Hypothalamus (tissue), 51 donors: ENCODE data around the gene ATAD2B.

Source experiments
- DNase-seq, 51 donors: peaks; one replicate each; lab custom pipeline; 2025; lab: John Stamatoyannopoulos, UW

The ATAD2B gene

DNA sequence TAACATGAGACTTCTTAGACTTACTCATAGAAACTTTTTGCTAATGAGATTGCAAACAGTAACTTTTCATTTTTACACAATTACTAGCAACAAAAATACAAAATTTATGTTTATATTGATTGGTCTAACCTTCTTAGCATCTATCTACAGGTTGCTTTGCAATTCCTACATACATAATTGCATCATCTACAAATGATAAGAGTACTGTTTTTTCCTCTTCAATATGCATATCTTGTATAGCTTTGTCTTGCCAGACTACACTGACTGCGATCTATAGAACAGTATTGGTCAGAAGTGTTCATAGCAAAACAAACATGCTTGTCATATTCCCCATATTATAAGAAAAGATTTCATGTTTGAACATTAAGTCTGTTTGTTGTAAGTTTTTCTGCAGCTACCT is 87.9 kb downstream of the ATAD2B start:
- no peak for DNase-seq

DNA sequence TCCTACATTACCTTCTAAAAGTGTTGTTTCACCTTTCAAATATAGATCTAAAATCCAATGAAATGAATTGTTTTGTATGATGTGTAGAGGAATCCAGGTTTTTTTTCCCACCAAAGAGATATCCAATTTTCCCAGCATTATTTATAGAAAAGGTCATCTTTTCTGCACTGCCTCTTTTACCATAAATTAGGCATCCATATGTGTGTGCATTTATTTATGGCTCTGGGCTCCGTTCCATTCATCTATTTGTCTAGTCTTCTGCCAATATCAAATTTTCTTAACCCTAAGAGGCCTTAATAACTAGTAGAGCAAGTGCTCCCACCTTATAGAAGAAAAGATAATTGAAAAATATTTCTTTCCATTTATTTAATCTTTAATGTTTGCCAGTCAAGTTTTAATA is 88.3 kb downstream of the ATAD2B start:
- no peak for DNase-seq

DNA sequence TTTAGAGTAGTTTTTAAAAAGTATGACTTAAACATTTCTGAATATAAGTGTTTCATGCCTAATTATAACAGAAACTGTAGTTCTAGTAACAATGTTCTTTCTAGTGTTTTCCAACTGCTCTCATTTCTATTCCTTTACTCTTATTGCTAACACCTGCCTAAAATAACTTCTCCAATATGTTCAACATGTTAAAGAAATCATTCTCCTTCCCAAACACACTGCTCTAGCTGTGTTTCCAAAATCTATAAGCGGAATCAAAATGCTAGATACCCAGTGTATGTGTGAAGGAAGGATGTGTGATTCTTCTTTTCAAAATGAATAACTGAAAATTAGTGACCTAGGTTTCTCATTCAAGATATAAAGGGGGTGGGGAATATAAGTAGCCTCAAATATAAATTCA is 89.1 kb downstream of the ATAD2B start:
- no peak for DNase-seq

DNA sequence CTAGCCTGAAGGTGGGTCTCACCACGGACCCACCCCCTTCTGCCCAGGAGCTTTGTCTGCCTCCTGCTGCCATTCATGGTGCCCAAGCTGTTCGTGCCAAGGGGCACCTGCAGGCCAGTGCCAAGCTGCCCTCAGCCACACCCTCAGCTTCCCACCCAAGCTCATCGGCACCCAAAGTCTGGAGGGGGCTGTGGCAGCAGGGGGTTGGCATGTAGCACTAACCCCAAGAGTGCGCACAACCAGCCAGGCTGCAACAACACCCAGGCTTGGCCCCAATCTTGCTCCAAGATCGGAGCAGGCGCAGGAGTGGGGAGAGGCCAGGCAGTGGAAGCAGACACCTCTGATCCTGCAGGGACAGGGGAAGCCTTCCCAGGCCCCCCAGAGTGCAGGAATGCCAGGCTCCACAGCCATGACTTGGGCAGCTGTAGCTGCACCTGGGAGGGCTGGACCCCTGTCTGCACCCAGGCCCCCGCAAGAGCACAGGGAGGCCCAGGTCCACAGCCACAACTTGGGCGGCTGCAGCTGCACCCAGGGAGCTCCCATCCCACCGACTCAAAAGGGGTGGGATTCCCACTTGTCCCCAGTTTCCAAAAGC is 89.9 kb downstream of the ATAD2B start:
- no peak for DNase-seq

DNA sequence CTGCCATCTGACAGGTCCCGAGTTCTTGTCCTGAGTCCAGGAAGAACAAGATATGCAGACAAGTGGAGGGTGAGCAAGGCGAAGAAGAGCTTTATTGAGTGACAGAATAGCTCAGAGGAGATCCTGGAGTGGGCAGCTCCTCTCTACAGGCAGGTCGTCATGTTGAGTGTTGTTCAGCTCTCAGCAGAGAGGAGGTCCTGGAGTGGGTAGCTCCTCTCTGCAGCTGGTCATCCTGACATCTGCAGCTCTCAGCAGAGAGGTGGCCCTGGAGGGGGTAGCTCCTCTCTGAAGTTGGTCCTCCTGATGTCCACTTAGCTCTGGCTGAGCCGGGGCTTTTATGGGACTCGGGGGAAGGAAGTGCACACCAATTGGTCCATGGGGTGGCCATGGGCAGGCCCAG is 90.4 kb downstream of the ATAD2B start:
- no peak for DNase-seq

DNA sequence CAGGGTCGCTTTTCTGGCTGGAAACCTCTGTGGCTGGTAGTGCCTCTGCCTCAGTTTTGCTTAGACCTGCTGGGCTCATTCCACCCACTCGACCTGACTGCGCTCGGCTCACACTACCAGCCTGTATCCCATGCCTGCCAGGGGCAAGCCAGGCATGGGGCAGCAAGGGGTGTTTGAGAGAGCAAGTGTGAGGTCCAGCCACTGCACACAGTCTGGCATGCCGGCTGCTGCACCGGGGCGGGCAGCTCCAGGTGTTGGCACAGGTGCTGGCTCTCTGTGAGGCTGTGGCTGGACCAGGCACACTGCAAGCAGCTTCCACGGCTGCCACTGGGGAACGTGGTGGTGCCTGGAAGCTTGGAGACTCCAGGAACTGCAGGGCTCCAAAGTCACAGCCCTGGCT is 90.9 kb downstream of the ATAD2B start:
- no peak for DNase-seq

DNA sequence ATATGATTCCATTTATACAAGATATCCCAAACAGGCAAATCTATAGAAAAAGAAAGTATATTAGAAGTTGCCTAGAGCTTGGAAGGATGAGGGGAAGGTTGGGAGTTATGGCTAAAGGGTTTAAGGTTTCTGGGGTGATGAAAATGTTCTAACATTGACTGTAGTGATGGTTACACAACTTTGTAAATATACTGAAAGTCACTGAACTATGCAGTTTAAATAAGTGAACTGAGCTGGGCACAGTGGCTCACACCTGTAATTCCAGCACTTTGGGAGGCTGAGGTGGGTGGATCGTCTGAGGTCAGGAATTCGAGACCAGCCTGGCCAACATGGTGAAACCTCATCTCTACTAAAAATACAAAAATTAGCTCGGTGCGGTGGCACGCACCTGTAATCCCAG is 91.5 kb downstream of the ATAD2B start:
- DNase-seq = no peak

DNA sequence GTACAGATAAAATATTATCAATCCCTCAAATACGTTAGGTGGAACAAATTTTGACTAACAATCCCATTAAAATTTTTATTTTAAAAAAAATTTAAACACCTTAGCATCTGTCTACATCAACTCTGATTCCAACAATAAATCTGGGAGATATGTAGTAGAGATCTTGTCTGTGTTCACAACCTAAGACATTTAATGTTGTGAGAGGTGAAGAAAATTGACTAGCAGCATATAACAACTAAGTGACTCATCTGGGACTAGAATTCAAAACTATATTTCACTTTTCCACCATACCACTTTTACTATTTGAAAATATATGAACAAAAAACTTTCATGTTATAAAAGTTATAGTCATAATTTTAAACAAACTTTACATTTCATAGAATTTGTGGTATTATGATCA is 97.9 kb downstream of the ATAD2B start:
- DNase-seq = no peak

DNA sequence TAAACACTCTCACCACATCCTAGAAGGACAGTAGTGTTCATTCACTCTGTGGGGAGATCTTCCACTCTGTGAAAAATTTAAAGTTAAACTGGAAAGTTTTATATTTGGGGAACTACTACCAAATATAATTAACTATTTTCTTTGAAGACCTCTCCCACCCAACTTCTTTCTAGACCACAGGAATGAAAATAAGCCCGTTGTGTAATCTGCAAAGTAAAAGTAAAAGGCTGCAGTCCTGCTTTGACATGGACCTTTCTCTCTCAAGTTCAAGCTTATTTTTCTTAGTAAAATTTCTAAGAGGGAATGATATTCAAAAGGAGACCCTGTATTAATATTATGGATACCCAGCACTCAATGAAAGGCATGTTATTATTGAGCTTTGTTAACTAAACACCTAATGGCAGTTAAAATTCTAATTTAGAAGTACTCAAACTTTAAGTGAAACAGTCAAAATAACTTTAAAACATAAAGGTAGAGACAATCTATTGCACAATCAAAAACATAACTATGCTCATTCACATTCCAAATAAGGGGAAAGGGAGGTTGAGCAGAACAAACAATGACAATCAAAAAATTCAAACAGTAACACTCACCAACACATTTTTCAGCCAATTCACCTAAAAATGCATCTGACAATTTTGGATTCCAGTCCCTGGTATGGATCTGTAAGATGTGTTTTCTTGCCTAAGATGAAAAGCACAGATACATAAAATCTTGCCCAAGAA is 98.5 kb downstream of the ATAD2B start:
- DNase-seq = no peak

DNA sequence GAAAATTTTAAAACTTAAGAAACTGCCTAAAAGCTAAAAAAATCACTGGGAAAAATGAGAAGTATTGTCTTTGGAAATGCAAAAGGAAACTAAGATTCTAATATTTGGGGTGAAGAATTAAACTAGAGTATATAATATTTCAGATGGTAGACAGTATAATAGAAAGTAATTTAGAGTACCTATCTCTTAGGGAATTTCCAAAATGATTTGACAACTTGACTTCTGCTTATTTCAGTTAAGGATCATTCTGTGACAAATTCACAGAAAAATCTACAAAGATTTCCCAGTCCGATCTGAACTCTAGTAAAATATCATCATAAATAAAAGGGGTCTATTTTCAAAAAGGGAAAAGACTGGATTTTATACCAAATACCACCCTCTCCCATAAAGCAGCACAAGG is 99.6 kb downstream of the ATAD2B start:
- no peak for DNase-seq

DNA sequence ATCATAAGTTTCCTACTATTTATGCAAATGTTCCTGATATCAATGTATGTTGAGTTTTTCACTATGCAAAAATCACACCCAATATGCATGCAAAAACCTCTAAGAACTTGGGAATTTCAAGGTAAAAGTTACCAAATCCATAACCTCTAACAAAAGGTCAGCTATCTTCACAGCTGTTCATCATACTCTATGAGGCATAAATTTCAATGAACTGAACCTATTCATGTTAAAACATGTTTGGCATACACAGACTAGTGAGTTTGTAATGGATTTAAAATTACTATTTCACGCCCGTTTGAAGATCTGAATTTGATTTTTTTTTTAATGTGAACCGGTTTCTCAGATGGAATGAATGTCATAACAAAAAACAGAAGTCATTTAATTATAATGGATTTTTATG is 100.2 kb downstream of the ATAD2B start:
- no peak for DNase-seq

DNA sequence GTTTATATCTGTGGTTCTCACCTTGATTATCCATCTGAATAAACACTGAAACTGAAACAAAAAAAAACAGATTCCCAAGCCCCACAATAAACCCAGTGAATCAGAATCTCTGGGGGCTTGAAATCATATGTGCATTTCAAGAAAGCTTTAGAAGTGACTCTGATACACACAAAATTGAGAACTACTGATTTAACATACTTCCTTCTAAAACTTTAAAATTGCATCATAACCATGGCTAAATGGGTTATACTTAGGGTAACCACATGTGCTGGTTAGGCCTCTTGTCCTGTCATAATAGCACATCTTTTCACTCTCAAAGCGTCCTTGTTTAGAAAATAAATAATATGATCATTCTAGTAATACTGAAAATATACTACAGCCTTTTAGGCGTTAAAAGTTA is 100.9 kb downstream of the ATAD2B start:
- no peak for DNase-seq

DNA sequence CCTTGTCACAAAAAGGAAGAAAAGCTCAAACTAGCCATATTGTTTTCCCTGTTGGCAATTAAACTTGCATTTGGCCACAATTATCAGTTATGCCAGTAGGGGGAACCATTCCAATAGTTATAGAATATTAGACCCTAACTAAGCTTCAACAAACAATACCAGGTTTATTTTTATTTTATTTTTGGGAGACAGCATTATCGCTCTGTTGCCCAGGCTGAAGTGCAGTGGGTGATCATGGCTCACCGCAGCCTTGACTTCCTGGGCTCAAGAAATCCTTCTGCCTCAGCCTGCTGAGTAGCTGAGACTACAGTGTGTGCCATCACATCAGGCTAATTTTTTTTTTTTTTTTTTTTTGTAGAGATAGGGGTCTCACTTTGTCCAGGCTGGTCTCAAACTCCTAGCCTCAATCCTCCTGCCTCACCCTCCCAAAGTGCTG is 102.1 kb downstream of the ATAD2B start:
- peak in 2 of 51 donors; percentile 1 to 55 for DNase-seq

DNA sequence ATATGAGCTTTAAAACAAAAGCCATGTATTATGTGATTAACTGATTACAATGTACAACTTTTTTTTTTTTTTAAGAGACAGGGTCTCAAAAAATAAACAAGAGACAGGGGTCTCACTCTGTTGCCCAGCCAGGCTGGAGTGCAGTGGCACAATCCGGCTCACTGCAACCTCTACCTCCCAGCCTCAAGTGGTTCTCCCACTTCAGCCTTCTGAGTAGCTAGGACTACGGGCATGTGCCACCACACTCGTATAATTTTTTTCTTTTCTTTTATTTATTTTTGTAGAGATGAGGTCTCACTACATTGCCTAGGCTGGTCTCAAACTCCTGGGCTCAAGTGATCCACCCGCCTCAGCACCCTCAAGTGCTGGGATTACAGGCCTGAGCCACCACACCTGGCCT is 103.1 kb downstream of the ATAD2B start:
- no peak for DNase-seq

DNA sequence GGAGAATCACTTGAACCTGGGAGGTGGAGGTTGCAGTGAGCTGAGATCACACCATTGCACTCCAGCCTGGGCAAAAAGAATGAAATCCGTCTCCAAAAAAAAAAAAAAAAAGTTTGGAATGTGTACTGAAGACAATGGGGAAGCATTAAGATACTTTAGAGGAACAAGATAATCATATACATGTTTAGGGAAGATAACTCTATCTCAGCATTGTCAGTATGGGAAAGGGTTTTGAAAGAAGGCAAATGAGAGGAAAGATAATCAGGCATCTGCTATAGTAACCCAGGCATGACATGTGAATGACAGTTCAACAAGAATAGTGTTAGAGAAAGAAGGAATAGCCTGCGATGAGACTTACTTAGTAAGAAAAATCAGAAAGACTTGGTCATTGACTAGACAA is 112.0 kb downstream of the ATAD2B start:
- no peak for DNase-seq

DNA sequence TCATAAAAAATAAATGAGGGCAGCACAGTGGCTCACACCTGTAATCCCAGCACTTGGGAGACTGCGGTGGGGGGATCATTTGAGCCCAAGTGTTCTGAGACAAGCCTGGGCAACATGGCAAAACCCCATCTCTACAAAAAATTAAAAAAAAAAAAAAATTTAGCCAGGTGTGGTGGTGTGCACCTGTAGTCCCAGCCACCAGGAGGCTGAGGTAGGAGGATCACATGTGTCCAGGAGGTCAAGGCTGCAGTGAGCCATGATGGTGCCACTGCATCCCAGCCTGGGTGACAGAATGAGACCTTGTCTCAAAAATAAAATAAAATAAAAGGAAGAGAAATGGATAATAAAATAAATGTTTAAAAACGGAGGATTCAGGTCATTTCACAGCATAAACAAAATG is 113.5 kb downstream of the ATAD2B start:
- DNase-seq = no peak

DNA sequence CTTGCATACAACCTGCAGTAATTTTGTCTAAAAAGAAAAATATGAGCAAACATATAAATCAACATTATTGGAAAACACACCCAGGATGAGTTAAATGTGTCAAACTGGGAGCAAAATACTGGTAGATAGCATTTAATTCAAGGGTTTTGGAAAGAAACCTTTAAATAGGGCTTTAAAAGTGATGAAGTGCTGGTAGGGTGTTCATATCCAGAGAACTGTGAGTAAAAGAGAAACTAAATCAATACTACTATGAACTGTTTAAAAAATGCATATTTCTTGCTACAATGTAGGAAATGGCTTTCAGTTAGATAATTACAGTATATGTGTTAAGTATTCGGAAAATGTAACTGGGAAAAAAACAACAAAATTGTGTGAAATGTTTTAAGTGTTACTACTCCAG is 117.8 kb downstream of the ATAD2B start:
- DNase-seq = no peak

DNA sequence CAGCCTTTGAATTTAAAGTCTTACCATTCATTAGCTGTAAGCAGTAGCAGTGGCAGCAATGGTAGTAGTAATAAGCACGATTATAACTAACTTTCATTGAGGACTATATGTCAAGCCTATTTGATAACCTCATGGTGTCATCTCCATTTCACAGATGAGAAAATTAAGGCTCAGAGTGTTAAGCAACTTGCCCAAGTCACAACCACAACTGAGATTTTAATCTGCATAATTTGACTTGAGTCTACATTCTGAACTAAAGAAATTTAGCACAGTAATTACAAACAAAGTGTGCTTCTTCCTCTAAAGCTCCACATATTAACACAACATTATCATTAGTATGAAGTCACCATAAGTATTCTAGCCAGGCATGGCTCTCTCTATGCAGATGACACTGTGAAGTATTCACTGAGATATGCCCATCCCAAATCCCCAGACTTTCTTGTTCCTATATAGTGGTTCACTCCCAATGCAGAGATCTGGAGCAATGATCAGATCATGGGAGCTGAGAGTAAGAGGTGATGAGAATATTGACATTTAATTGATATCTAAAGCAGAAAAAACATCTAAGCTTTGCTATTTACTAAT is 120.2 kb downstream of the ATAD2B start:
- no peak for DNase-seq

DNA sequence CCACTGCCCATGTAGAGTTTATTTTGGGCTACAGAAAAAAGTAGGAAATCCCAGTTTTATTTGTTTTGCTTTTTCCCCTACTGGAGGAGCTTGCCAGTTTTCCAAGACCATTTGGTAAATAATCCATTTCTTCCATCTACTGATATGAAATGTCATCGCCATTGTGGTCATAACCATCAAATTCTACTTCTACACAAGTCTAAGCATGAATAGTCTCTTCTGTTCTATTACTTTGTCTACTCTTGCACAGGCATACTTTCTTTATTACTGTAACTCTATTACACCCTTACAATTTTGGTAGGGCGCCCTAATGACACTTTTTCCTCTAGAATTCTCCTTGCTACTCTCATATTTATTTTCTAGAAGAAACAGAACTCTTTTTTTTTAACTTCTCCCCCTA is 120.7 kb downstream of the ATAD2B start:
- no peak for DNase-seq

DNA sequence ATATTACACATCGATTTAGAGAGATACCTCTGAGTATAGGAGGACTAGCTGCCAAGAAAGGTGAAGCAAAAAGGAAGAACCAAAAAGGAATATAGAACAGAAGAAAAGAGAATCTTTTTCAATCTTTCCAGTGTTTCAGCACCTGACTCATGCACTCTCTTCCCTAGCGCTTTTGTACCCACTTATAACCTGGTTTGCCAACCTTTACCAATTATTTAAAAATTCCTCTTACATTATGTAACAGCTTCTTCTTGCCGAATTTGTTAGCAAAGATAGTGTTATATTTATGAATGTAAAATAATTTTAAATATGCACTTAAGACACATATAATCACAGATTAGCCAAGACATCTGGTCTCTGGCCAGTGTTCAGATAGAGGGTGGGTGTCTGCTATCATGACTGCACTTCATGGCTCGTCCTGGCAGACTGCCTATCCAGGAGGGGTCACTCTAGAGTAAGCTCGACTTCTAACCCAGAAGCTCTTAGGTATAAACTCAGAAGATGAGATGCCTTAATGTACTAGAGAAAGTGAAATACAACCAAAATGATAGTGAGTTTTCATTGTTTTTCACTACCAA is 122.9 kb downstream of the ATAD2B start:
- peak in 1 of 51 donors; percentile 7 for DNase-seq

DNA sequence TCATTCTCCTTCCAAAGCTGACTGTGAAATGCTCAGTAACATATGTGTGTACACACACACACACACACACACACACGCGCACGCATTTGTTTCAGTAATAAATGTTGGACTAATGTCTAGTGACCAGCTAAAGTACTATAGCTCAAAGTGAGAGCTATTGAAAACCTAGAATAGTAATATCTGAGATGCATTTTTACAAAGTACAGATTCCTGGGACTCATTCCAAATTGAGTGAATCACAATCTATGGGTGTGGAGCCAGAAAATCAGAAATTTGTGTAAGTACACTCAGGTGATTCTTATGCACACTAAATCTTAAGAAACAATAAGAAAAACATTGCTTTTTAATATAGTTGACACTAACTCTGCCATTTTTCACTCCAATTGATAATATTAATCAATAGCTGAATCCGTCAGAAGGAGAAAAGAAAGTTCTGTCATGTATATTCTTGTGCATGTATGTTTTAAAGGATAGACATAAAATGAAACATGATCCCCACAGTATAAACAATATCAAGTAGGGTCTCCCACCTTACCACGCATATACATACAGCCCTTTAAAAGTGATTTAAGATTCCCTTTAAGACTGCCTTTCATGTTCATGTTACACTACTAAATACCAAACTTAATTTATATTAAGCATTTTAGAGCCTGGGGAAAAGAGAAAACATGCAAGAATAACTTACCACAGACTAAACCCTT is 123.5 kb downstream of the ATAD2B start:
- DNase-seq = peak in 1 of 51 donors; percentile 10
